Endothelial cell (in vitro differentiated cells): ENCODE measurements around the gene CSE1L. TPM values are rescaled to one million over a fixed set of nuclear protein-coding genes. Genes with fewer than 3 reads are reported as not detected.
A peak's percentile ranks its signal among the peaks of the same experiment; 100 is the strongest.
"Not testable (repeated sequence)": the region's sequence is repeated elsewhere in the genome, so short reads cannot be mapped to it uniquely, and the experiment has no call there.

ENCODE experiments used
- DNase-seq: peaks from one replicate; pipeline ENCODE4 v3.0.0; 2021; ENCODE audit warnings: low spot score
- H3K27ac Mint-ChIP-seq: one replicate; pipeline ENCODE4 v1.8.0; 2021; ENCODE audit warnings: mixed read lengths, inconsistent platforms; ENCODE audit not compliant: unreplicated experiment
- H3K27me3 Mint-ChIP-seq: one replicate; pipeline ENCODE4 v1.8.0; 2021; ENCODE audit warnings: mild to moderate bottlenecking, moderate library complexity, mixed read lengths, inconsistent platforms; ENCODE audit not compliant: unreplicated experiment
- H3K36me3 Mint-ChIP-seq: one replicate; pipeline ENCODE4 v1.8.0; 2021; ENCODE audit warnings: mild to moderate bottlenecking, low read depth, mixed read lengths, inconsistent platforms; ENCODE audit not compliant: unreplicated experiment
- H3K4me1 Mint-ChIP-seq: one replicate; pipeline ENCODE4 v1.8.0; 2021; ENCODE audit warnings: mild to moderate bottlenecking, mixed read lengths, inconsistent platforms; ENCODE audit not compliant: unreplicated experiment
- H3K4me3 Mint-ChIP-seq: one replicate; pipeline ENCODE4 v1.8.0; 2021; ENCODE audit warnings: mild to moderate bottlenecking, mixed read lengths, inconsistent platforms; ENCODE audit not compliant: unreplicated experiment
- H3K9me3 Mint-ChIP-seq: one replicate; pipeline ENCODE4 v1.8.0; 2021; ENCODE audit warnings: mixed read lengths, inconsistent platforms; ENCODE audit not compliant: unreplicated experiment
- CTCF ChIP-seq: fragments of 200-600 bp; sonication (generic); IDR thresholded peaks from one replicate; pipeline ENCODE4 v1.5.0; 2021; ENCODE audit warnings: antibody characterized with exemption; ENCODE audit not compliant: unreplicated experiment
- total RNA-seq: library from RNA; stranded (reverse); fragmentation: NEBNext Ultra II Directional; extraction: Animal tissue kit (Norgen Biotek cat#: 25700); gene quantifications from one replicate; pipeline ENCODE4 v1.2.1, GENCODE V29; 2021; ENCODE audit not compliant: unreplicated experiment

Gene CSE1L
- total RNA-seq, 1 donor from 2014 or later: 54.7 TPM

- peaks cover 19% of the 10 kb centered on the region for H3K36me3 Mint-ChIP-seq
- no peak overlapping the region for H3K27ac Mint-ChIP-seq
Measured at GRCh38 chr20:49096203-49096730, 50.2 kb downstream of the CSE1L start.

GRCh38 chr20:49097159-49097558 is 51.0 kb downstream of the CSE1L start:
- Mint-ChIP-seq H3K4me3 (no peak overlapping the region), H3K27me3 (no peaks in the 10 kb centered on the region), H3K9me3 (no peaks in the 10 kb centered on the region), H3K27ac (peak overlapping the region; percentile 13), H3K36me3 (peaks cover 28% of the 10 kb centered on the region), H3K4me1 (no peaks in the 10 kb centered on the region)
- DNase-seq: no peak
- no peak for TF ChIP-seq CTCF

More at GRCh38 chr20:49096203-49096730, 50.2 kb downstream of the CSE1L start:
- no peaks in the 10 kb centered on the region for H3K4me1 Mint-ChIP-seq
- TF ChIP-seq CTCF: no peak
- H3K4me3 Mint-ChIP-seq: no peak overlapping the region
- DNase-seq: no peak
- no peaks in the 10 kb centered on the region for H3K27me3 Mint-ChIP-seq
- no peaks in the 10 kb centered on the region for H3K9me3 Mint-ChIP-seq

GRCh38 chr20:49098136-49098535 is 52.0 kb downstream of the CSE1L start:
- DNase-seq: no peak
- no peaks in the 10 kb centered on the region for H3K9me3 Mint-ChIP-seq
- no peak overlapping the region for H3K27ac Mint-ChIP-seq
- H3K4me3 Mint-ChIP-seq: no peak overlapping the region
- H3K27me3 Mint-ChIP-seq: peaks cover 3% of the 10 kb centered on the region
- H3K36me3 Mint-ChIP-seq: peaks cover 35% of the 10 kb centered on the region
- no peak for TF ChIP-seq CTCF
- H3K4me1 Mint-ChIP-seq: no peaks in the 10 kb centered on the region

GRCh38 chr20:49099011-49099410 is 52.9 kb downstream of the CSE1L start:
- Mint-ChIP-seq H3K27ac (no peak overlapping the region), H3K27me3 (peaks cover 3% of the 10 kb centered on the region), H3K36me3 (peaks cover 35% of the 10 kb centered on the region), H3K4me1 (no peaks in the 10 kb centered on the region), H3K4me3 (no peak overlapping the region), H3K9me3 (no peaks in the 10 kb centered on the region)
- DNase-seq: no peak
- TF ChIP-seq CTCF: no peak

GRCh38 chr20:49100292-49100691 is 54.2 kb downstream of the CSE1L start:
- peaks cover 30% of the 10 kb centered on the region for H3K36me3 Mint-ChIP-seq
- H3K4me3 Mint-ChIP-seq, H3K9me3 Mint-ChIP-seq, H3K4me1 Mint-ChIP-seq, H3K27ac Mint-ChIP-seq, H3K27me3 Mint-ChIP-seq, DNase-seq: not testable (repeated sequence)
